Measurements from ENCODE around the gene TMEM238L.

TMEM238L gene

DNA sequence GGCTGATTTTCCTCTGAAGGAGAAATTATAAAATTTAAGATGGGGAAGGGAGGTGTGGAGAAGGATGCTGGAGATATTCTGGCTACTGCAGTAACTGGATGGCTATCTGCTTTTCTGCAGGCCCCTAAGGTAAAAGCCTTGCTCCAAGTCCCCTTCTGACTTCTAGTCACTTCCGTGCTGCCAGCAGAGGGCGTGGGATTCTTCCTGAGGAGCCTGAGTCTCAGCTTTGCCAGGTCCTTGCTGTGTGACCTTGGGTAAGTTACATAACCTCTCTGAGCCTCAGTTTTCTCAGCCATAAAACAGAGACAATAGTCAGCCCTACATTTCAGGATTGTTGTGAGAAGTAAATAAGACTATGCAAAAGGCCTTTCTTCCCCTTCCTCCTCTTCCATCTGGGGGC lies 49.8 kb downstream of the TMEM238L start:
- TF ChIP-seq RAD21 (IDR thresholded peaks at IDR 0.05; ENCODE audit: low read depth) = peak; percentile 19; the same call in 1 of the 2 replicates
- TF ChIP-seq TCF12 (IDR thresholded peaks at IDR 0.05; ENCODE audit: low read depth) = no peak

DNA sequence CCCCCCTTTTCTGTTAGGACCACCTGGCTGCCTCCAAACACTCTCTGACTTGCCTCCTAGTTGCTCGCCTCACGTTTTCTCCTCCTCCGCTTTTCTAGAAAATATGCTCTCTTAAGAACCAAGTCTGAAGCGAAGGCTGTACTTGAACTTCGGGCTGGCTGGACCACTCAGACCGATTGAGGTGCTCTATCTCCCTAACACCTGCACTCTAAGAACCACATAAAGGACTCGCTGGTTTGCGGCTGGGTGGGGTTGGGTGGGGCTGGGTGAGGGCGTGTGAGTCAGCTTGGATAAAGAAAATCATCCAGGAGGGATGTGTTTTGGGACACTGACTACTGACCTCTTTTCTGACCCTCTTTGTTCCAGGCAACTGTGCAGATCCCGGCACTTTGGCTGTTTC lies 51.2 kb downstream of the TMEM238L start:
- TF ChIP-seq TAF1 (IDR thresholded peaks at IDR 0.05; ENCODE audit: low read depth) = no peak

DNA sequence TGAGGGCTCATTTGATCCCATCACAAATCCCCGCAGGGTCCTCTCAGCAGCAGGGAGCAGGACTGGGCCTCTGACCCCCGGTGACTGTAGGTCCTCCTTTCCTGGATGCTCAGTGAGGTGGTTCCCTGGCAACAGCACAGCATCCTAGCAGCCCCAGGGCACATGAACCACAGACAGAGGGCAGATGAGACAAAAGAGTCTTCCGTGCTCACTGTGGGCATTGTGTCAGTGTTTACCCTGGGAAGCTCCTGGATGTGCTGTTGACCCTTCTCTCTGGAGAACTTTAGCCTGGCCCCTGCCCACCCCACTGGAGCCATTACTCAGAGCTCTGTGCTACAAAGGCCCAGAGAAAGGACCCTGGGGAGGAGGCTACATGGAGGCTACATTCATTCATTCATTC lies 52.3 kb downstream of the TMEM238L start:
- no peak for TF ChIP-seq FOXM1 (IDR thresholded peaks at IDR 0.05; ENCODE audit: borderline replicate concordance, low read depth)
- TF ChIP-seq TCF12 (IDR thresholded peaks at IDR 0.05; ENCODE audit: low read depth) = no peak
- no peak for TF ChIP-seq ZBTB7A (IDR thresholded peaks at IDR 0.05; ENCODE audit: low read depth)
- no peak for TF ChIP-seq TEAD4 (IDR thresholded peaks at IDR 0.05)
- TF ChIP-seq, protein P1, sequence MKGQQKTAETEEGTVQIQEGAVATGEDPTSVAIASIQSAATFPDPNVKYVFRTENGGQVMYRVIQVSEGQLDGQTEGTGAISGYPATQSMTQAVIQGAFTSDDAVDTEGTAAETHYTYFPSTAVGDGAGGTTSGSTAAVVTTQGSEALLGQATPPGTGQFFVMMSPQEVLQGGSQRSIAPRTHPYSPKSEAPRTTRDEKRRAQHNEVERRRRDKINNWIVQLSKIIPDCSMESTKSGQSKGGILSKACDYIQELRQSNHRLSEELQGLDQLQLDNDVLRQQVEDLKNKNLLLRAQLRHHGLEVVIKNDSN (IDR thresholded peaks at IDR 0.05) = no peak
- TF ChIP-seq RAD21 (IDR thresholded peaks at IDR 0.05; ENCODE audit: low read depth) = no peak
- TF ChIP-seq CEBPB (IDR thresholded peaks at IDR 0.05) = no peak
- TF ChIP-seq TAF1 (IDR thresholded peaks at IDR 0.05; ENCODE audit: low read depth) = no peak
- no peak for TF ChIP-seq NFIC (IDR thresholded peaks at IDR 0.05)
- TF ChIP-seq CREB1 (IDR thresholded peaks at IDR 0.05; ENCODE audit: low read depth) = no peak
- TF ChIP-seq REST (IDR thresholded peaks at IDR 0.05; ENCODE audit: low read depth) = no peak
- no peak for TF ChIP-seq EGR1 (IDR thresholded peaks at IDR 0.05)
- TF ChIP-seq EP300 (IDR thresholded peaks at IDR 0.05; ENCODE audit: borderline replicate concordance) = no peak
- TF ChIP-seq YY1 (IDR thresholded peaks at IDR 0.05; ENCODE audit: low read depth) = no peak
- TF ChIP-seq, protein P2, sequence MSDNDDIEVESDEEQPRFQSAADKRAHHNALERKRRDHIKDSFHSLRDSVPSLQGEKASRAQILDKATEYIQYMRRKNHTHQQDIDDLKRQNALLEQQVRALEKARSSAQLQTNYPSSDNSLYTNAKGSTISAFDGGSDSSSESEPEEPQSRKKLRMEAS (IDR thresholded peaks at IDR 0.05) = no peak

- no peak for TF ChIP-seq NFIC (IDR thresholded peaks at IDR 0.05)
- no peak for TF ChIP-seq EGR1 (IDR thresholded peaks at IDR 0.05)
- TF ChIP-seq, protein P1 (IDR thresholded peaks at IDR 0.05) = no peak
- no peak for TF ChIP-seq EP300 (IDR thresholded peaks at IDR 0.05; ENCODE audit: borderline replicate concordance)
- TF ChIP-seq CREB1 (IDR thresholded peaks at IDR 0.05; ENCODE audit: low read depth) = no peak
- no peak for TF ChIP-seq YY1 (IDR thresholded peaks at IDR 0.05; ENCODE audit: low read depth)
- TF ChIP-seq ZBTB7A (IDR thresholded peaks at IDR 0.05; ENCODE audit: low read depth) = no peak
- TF ChIP-seq, protein P2 (IDR thresholded peaks at IDR 0.05) = no peak
- no peak for TF ChIP-seq TCF12 (IDR thresholded peaks at IDR 0.05; ENCODE audit: low read depth)
- no peak for TF ChIP-seq FOXM1 (IDR thresholded peaks at IDR 0.05; ENCODE audit: borderline replicate concordance, low read depth)
- TF ChIP-seq TEAD4 (IDR thresholded peaks at IDR 0.05) = no peak
- no peak for TF ChIP-seq TAF1 (IDR thresholded peaks at IDR 0.05; ENCODE audit: low read depth)
- TF ChIP-seq REST (IDR thresholded peaks at IDR 0.05; ENCODE audit: low read depth) = no peak
- no peak for TF ChIP-seq CEBPB (IDR thresholded peaks at IDR 0.05)
- TF ChIP-seq RAD21 (IDR thresholded peaks at IDR 0.05; ENCODE audit: low read depth) = no peak
Measured at GRCh38 chr17:10750210-10750609, 53.7 kb downstream of the TMEM238L start.

- no peak for TF ChIP-seq EP300 (IDR thresholded peaks at IDR 0.05; ENCODE audit: borderline replicate concordance)
- TF ChIP-seq, protein P2 (IDR thresholded peaks at IDR 0.05) = no peak
- no peak for TF ChIP-seq TCF12 (IDR thresholded peaks at IDR 0.05; ENCODE audit: low read depth)
- no peak for TF ChIP-seq REST (IDR thresholded peaks at IDR 0.05; ENCODE audit: low read depth)
- TF ChIP-seq NFIC (IDR thresholded peaks at IDR 0.05) = no peak
- no peak for TF ChIP-seq TEAD4 (IDR thresholded peaks at IDR 0.05)
- TF ChIP-seq RAD21 (IDR thresholded peaks at IDR 0.05; ENCODE audit: low read depth) = no peak
- no peak for TF ChIP-seq FOXM1 (IDR thresholded peaks at IDR 0.05; ENCODE audit: borderline replicate concordance, low read depth)
- no peak for TF ChIP-seq TAF1 (IDR thresholded peaks at IDR 0.05; ENCODE audit: low read depth)
- no peak for TF ChIP-seq CEBPB (IDR thresholded peaks at IDR 0.05)
- no peak for TF ChIP-seq EGR1 (IDR thresholded peaks at IDR 0.05)
- TF ChIP-seq YY1 (IDR thresholded peaks at IDR 0.05; ENCODE audit: low read depth) = no peak
- TF ChIP-seq CREB1 (IDR thresholded peaks at IDR 0.05; ENCODE audit: low read depth) = no peak
- TF ChIP-seq, protein P1 (IDR thresholded peaks at IDR 0.05) = no peak
Measured at GRCh38 chr17:10748531-10749181, 55.2 kb downstream of the TMEM238L start.

Measured in Ishikawa (cell line).